Mucosa of rectum (tissue), 2 donors: ENCODE data around the gene RHEB.

Experiments used
- H3K27ac ChIP-seq, 2 donors: one replicate each; pipeline ENCODE4 v1.7.0; 2013; ENCODE audit warnings: inconsistent platforms in 2 of 2, low read depth in 2 of 2, low read length in 2 of 2
- H3K27me3 ChIP-seq, 2 donors: one replicate each; pipeline ENCODE4 v1.7.0; 2013; ENCODE audit warnings: low read length in 2 of 2; ENCODE audit not compliant: control insufficient read depth in 2 of 2, insufficient read depth in 2 of 2
- H3K36me3 ChIP-seq, 2 donors: one replicate each; pipeline ENCODE4 v1.7.0; 2013; ENCODE audit warnings: low read length in 2 of 2; ENCODE audit not compliant: control insufficient read depth in 2 of 2, insufficient read depth in 2 of 2
- H3K4me1 ChIP-seq, 2 donors: one replicate each; pipeline ENCODE4 v1.7.0; 2013; ENCODE audit warnings: low read length in 2 of 2, mild to moderate bottlenecking in 1 of 2; ENCODE audit not compliant: control insufficient read depth in 2 of 2, insufficient read depth in 2 of 2
- H3K4me3 ChIP-seq, 2 donors: one replicate each; pipeline ENCODE4 v1.7.0; 2013; ENCODE audit warnings: low read length in 2 of 2
- H3K9ac ChIP-seq, 2 donors: one replicate each; pipeline ENCODE4 v1.7.0; 2013; ENCODE audit warnings: low read length in 2 of 2, low read depth in 1 of 2, mild to moderate bottlenecking in 1 of 2
- H3K9me3 ChIP-seq, 2 donors: one replicate each; pipeline ENCODE4 v1.7.0; 2013; ENCODE audit warnings: low read length in 2 of 2; ENCODE audit not compliant: control insufficient read depth in 2 of 2
- donor health status: healthy.
- donor health status: Normal muscosa, but diverticular disease.

RHEB gene

GRCh38 chr7:151504715-151505326 is 14.9 kb downstream of the RHEB start:
- H3K9ac ChIP-seq = no peak overlapping the region
- H3K36me3 ChIP-seq = no peaks in the 10 kb centered on the region
- H3K27me3 ChIP-seq = no peaks in the 10 kb centered on the region
- no peak overlapping the region for H3K4me3 ChIP-seq
- no peak overlapping the region for H3K27ac ChIP-seq
- peaks cover 0 to 6% of the 10 kb centered on the region in 2 donors for H3K4me1 ChIP-seq
- H3K9me3 ChIP-seq = no peaks in the 10 kb centered on the region

GRCh38 chr7:151503902-151504714 is 15.6 kb downstream of the RHEB start:
- no peak overlapping the region for H3K9ac ChIP-seq
- H3K9me3 ChIP-seq = no peaks in the 10 kb centered on the region
- no peak overlapping the region for H3K4me3 ChIP-seq
- no peaks in the 10 kb centered on the region for H3K27me3 ChIP-seq
- no peaks in the 10 kb centered on the region for H3K36me3 ChIP-seq
- no peak overlapping the region for H3K27ac ChIP-seq
- H3K4me1 ChIP-seq = peaks cover 0 to 6% of the 10 kb centered on the region in 2 donors

- Histone ChIP-seq H3K27ac (no peak overlapping the region), H3K4me3 (no peak overlapping the region), H3K4me1 (peaks cover 0 to 1% of the 10 kb centered on the region in 2 donors), H3K9ac (no peak overlapping the region), H3K36me3 (peaks cover 0 to 4% of the 10 kb centered on the region in 2 donors), H3K27me3 (no peaks in the 10 kb centered on the region), H3K9me3 (no peaks in the 10 kb centered on the region)
Observed at GRCh38 chr7:151501676-151502075, 18.0 kb downstream of the RHEB start.

GRCh38 chr7:151498495-151498894 is 21.2 kb downstream of the RHEB start:
- H3K36me3 ChIP-seq = peaks cover 0 to 4% of the 10 kb centered on the region in 2 donors
- H3K27me3 ChIP-seq = no peaks in the 10 kb centered on the region
- H3K27ac ChIP-seq = no peak overlapping the region
- H3K9me3 ChIP-seq = no peaks in the 10 kb centered on the region
- no peaks in the 10 kb centered on the region for H3K4me1 ChIP-seq
- no peak overlapping the region for H3K9ac ChIP-seq
- H3K4me3 ChIP-seq = no peak overlapping the region

GRCh38 chr7:151497306-151497871 is 22.3 kb downstream of the RHEB start:
- no peak overlapping the region for H3K9ac ChIP-seq
- no peaks in the 10 kb centered on the region for H3K4me1 ChIP-seq
- no peaks in the 10 kb centered on the region for H3K27me3 ChIP-seq
- H3K9me3 ChIP-seq = no peaks in the 10 kb centered on the region
- H3K36me3 ChIP-seq = peaks cover 0 to 4% of the 10 kb centered on the region in 2 donors
- no peak overlapping the region for H3K27ac ChIP-seq
- no peak overlapping the region for H3K4me3 ChIP-seq

GRCh38 chr7:151495360-151495759 is 24.3 kb downstream of the RHEB start:
- H3K27me3 ChIP-seq = no peaks in the 10 kb centered on the region
- peaks cover 0 to 5% of the 10 kb centered on the region in 2 donors for H3K36me3 ChIP-seq
- H3K4me1 ChIP-seq = no peaks in the 10 kb centered on the region
- no peaks in the 10 kb centered on the region for H3K9me3 ChIP-seq
- no peak overlapping the region for H3K4me3 ChIP-seq
- no peak overlapping the region for H3K27ac ChIP-seq
- no peak overlapping the region for H3K9ac ChIP-seq

GRCh38 chr7:151494298-151495284 is 25.1 kb downstream of the RHEB start:
- Histone ChIP-seq H3K4me1 (no peaks in the 10 kb centered on the region), H3K9ac (no peak overlapping the region), H3K27me3 (no peaks in the 10 kb centered on the region), H3K36me3 (peaks cover 4 to 13% of the 10 kb centered on the region in 2 donors), H3K9me3 (no peaks in the 10 kb centered on the region), H3K4me3 (no peak overlapping the region), H3K27ac (no peak overlapping the region)

- Histone ChIP-seq H3K36me3 (peaks cover 14 to 21% of the 10 kb centered on the region in 2 donors), H3K9me3 (no peaks in the 10 kb centered on the region), H3K4me3 (no peak overlapping the region), H3K4me1 (no peaks in the 10 kb centered on the region), H3K27ac (no peak overlapping the region), H3K9ac (no peak overlapping the region), H3K27me3 (no peaks in the 10 kb centered on the region)
Observed at GRCh38 chr7:151493083-151493482, 26.6 kb downstream of the RHEB start.

GRCh38 chr7:151491859-151492258 is 27.8 kb downstream of the RHEB start:
- no peaks in the 10 kb centered on the region for H3K27me3 ChIP-seq
- no peaks in the 10 kb centered on the region for H3K9me3 ChIP-seq
- H3K4me3 ChIP-seq = no peak overlapping the region
- no peak overlapping the region for H3K9ac ChIP-seq
- no peaks in the 10 kb centered on the region for H3K4me1 ChIP-seq
- no peak overlapping the region for H3K27ac ChIP-seq
- peaks cover 14 to 23% of the 10 kb centered on the region in 2 donors for H3K36me3 ChIP-seq
